Activated naive CD8-positive, alpha-beta T cell treated with anti-CD3 and anti-CD28 coated beads, Interleukin-2, amount 10 ng/mL, durations not matched to agents 7 days and 5 days (primary cell): ENCODE measurements around the gene SAMD14. TPM values are rescaled to one million over a fixed set of nuclear protein-coding genes. Genes with fewer than 3 reads are reported as not detected.
"Not testable (repeated sequence)": the region's sequence is repeated elsewhere in the genome, so short reads cannot be mapped to it uniquely, and the experiment has no call there.

ENCODE experiments used
- ATAC-seq: fragments of 150-1000 bp; cut with Tn5 transposase; one replicate; pipeline ENCODE4 v1.10.0; 2021; ENCODE audit warnings: low read depth, moderate library complexity
- POLR2A ChIA-PET: fragments of 350-600 bp; sonication (Branson Sonifier 250); formaldehyde crosslinking; loops from one replicate; lab custom pipeline; 2021; ENCODE audit warnings: antibody characterized with exemption; lab: Charles Lee
- DNase-seq: peaks from one replicate; pipeline ENCODE4 v3.0.0; 2021
- H3K27ac Mint-ChIP-seq: one replicate; pipeline ENCODE4 v1.8.0; 2022; ENCODE audit warnings: mild to moderate bottlenecking, mixed read lengths
- H3K27me3 Mint-ChIP-seq: one replicate; pipeline ENCODE4 v1.8.0; 2022; ENCODE audit warnings: mild to moderate bottlenecking, moderate library complexity, mixed read lengths
- H3K36me3 Mint-ChIP-seq: one replicate; pipeline ENCODE4 v1.8.0; 2021; ENCODE audit warnings: mild to moderate bottlenecking, mixed read lengths
- H3K4me1 Mint-ChIP-seq: one replicate; pipeline ENCODE4 v1.8.0; 2021; ENCODE audit warnings: mixed read lengths
- H3K4me3 Mint-ChIP-seq: one replicate; pipeline ENCODE4 v1.8.0; 2022; ENCODE audit warnings: mild to moderate bottlenecking, moderate library complexity, mixed read lengths
- H3K9me3 Mint-ChIP-seq: one replicate; pipeline ENCODE4 v1.8.0; 2021; ENCODE audit warnings: mixed read lengths
- total RNA-seq, 2 experiments: library from RNA; stranded (reverse); gene quantifications; one replicate each; pipeline ENCODE4 v1.2.3, GENCODE V29; 2021

The SAMD14 gene
- total RNA-seq, 2 experiments from 2014 or later, result 0.11 to 0.19 TPM

GRCh38 chr17:50066995-50067394 is 63.0 kb downstream of the SAMD14 start:
- DNase-seq (no peak), ATAC-seq (no peak)
- H3K4me1 Mint-ChIP-seq, result no peaks in the 10 kb centered on the region
- no peaks in the 10 kb centered on the region for H3K27me3 Mint-ChIP-seq
- POLR2A ChIA-PET, result no interaction called here
- peaks cover 4% of the 10 kb centered on the region for H3K9me3 Mint-ChIP-seq
- peaks cover 12% of the 10 kb centered on the region for H3K36me3 Mint-ChIP-seq
- no peak overlapping the region for H3K27ac Mint-ChIP-seq
- no peak overlapping the region for H3K4me3 Mint-ChIP-seq

DNA sequence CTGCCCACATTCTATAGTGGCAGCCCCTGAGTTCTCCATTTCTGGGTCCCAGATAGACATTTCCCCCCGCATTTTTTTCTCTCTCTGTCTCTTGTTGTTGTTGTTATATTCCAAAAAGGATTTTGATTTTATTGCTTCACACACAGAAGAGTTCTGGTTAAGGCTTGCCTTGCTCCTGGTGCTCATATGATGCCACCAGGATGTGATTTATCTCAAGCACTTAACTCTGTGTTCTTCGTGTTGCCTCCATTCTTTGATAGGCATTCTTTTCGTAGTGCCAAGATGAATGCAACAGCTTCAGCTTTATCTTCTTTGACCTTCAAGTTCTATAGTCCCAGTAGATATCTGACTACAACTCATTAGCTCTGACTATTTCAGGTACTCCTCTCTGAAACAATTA is 64.9 kb downstream of the SAMD14 start:
- POLR2A ChIA-PET, result no interaction called here
- Mint-ChIP-seq H3K27ac (no peak overlapping the region), H3K9me3 (no peaks in the 10 kb centered on the region), H3K36me3 (peaks cover 2% of the 10 kb centered on the region), H3K27me3 (no peaks in the 10 kb centered on the region), H3K4me3 (no peak overlapping the region), H3K4me1 (no peaks in the 10 kb centered on the region)
- DNase-seq (no peak), ATAC-seq (no peak)

DNA sequence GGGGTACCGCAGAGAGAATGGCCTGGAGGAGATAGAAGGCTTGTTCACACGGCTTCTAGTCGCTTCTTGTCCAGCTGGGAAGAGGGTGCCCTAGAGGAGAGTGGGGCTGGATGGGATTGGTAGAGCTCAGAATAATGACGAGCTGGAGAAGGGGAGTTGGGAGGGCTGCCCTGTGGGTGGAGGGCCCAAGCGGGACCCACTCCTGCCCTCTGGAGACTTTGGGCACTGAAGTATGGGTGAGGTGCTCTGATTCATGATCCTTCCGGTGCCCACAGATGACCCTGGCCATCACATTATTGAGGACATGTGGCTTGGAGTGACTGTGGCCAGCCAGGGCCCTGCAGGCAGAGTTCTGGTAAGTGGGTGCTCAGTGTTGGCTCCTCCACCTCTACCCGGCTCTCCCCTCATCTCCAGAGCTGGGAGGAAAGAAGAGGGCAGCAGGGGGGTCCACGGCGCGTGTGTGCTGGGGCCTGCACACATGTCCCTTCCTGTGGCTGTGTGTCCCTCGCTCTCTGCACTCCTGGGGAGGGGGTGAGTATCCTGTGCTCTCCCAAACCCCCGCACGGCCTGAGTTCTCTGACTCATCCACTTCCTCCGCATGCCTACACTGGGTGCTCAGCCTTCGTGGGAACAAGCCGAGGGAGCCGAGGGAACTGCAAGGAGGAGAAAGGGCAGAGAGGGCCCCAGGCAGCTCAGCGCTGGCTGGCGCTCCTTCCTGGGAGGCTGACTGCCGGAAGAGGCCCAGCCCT is 65.5 kb downstream of the SAMD14 start:
- no peak for DNase-seq
- peaks cover 2% of the 10 kb centered on the region for H3K36me3 Mint-ChIP-seq
- H3K27ac Mint-ChIP-seq, result no peak overlapping the region

DNA sequence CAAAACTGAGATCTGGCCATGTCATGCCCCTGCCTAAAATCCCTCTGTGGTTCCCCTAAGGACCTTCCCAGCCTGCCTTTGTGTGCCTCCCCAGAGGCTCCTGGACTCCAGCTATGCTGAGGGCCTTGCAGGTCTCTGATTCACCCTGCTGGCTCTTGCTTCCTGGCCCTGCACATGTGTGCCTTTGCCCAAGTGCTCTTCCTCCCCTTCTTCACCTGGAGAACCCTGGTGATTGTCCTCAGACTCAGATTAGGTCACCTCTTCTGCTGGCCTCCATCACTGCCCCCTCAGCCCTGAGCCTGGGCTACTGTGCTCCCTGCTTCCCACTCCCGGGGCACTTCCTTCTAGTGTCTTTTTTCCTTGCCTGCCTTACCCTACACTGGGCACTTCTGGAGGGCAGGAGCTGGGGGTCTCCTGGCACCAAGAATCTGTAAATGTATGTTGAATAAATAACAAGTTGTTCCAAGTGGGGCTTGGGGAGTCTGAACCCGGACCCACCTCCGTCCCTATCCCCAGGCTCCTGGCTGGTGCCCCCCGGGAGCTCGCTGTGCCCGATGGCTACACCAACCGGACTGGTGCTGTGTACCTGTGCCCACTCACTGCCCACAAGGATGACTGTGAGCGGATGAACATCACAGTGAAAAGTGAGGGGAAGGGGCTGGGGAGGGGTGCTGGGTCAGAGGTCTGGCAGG is 66.3 kb downstream of the SAMD14 start:
- H3K4me3 Mint-ChIP-seq, result no peak overlapping the region
- DNase-seq, result no peak
- no peak for ATAC-seq
- H3K4me1 Mint-ChIP-seq, result peaks cover under 1% of the 10 kb centered on the region
- H3K27me3 Mint-ChIP-seq, result no peaks in the 10 kb centered on the region
- POLR2A ChIA-PET, result no interaction called here
- H3K36me3 Mint-ChIP-seq, result peaks cover 2% of the 10 kb centered on the region
- no peaks in the 10 kb centered on the region for H3K9me3 Mint-ChIP-seq
- H3K27ac Mint-ChIP-seq, result no peak overlapping the region

More for the DNA sequence above, 65.5 kb downstream of the SAMD14 start:
- no peaks in the 10 kb centered on the region for H3K9me3 Mint-ChIP-seq
- POLR2A ChIA-PET, result no interaction called here
- no peak overlapping the region for H3K4me3 Mint-ChIP-seq
- no peak for ATAC-seq
- no peaks in the 10 kb centered on the region for H3K4me1 Mint-ChIP-seq
- H3K27me3 Mint-ChIP-seq, result no peaks in the 10 kb centered on the region

DNA sequence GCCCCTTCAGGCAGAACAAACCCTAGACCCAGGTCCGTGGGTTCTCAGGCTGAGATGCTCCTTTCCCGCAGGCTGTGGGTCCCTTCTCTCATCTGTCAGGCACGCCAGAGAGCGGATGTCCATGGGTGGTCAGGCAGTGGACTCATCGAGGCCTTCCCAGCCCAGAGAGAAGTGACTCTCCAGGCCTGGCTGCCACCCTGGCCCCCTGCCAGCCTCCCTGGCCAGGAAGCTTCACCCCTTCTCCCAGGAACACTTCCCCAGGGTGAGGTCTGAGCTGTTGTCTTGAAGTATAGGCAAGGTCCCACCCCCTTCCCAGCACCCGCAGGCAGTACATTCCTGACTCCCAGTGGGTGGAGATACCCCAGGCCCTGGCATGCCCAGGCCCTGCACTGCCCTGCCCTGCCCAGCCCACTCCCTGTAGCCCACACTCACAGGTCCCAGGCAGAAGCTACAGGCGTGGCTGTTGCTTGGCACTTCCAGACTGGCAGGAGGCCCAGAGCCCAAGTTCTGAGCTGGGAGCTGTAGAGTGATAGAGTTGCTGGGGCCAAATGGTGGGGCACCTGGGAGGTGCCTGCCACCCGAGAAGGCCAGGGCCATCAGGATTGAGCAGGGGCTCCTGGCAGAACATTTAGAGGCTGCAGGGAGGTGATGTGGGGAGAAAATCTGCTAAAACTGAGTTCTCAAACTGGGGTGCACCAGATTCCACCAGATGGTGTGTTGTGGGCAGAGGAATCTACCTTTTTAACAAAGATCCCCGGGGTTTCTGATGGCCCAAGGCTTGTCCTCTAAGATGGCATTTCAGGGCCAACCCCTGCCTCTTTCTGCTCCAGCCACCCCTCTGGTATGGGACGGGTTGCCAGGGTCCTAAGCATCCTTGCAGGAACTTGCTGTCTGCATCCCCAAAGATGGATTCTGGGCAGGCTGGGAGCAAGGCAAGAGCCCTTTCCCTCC is 67.4 kb downstream of the SAMD14 start:
- Mint-ChIP-seq H3K4me3 (no peak overlapping the region), H3K27me3 (no peaks in the 10 kb centered on the region), H3K4me1 (peaks cover 7% of the 10 kb centered on the region), H3K36me3 (no peaks in the 10 kb centered on the region), H3K9me3 (no peaks in the 10 kb centered on the region), H3K27ac (no peak overlapping the region)
- no peak for DNase-seq
- ATAC-seq, result no peak
- POLR2A ChIA-PET, result no interaction called here

- H3K36me3 Mint-ChIP-seq, H3K4me3 Mint-ChIP-seq, ATAC-seq, POLR2A ChIA-PET, H3K9me3 Mint-ChIP-seq, H3K27ac Mint-ChIP-seq, DNase-seq, H3K27me3 Mint-ChIP-seq: not testable (repeated sequence)
- H3K4me1 Mint-ChIP-seq, result peaks cover 13% of the 10 kb centered on the region
These were observed 68.3 kb downstream of the SAMD14 start for GRCh38 chr17:50061713-50062045.

GRCh38 chr17:50060951-50061712 is 68.8 kb downstream of the SAMD14 start:
- Mint-ChIP-seq H3K4me3 (no peak overlapping the region), H3K4me1 (peaks cover 16% of the 10 kb centered on the region), H3K27ac (no peak overlapping the region), H3K36me3 (no peaks in the 10 kb centered on the region), H3K9me3 (no peaks in the 10 kb centered on the region), H3K27me3 (no peaks in the 10 kb centered on the region)
- DNase-seq (no peak), ATAC-seq (no peak)
- POLR2A ChIA-PET, result interaction anchor here (0.6 kb wide), 1 partner anchor 185 kb away, joined by 6 read pairs; no protein-coding TSS in a partner anchor

Other genes starting within 250 kb of the SAMD14 start
- under 1 TPM; 0.60 to 0.69 TPM for gene DLX4, start 161.0 kb downstream of the SAMD14 start, total RNA-seq
- not detected for gene DLX3, start 134.9 kb downstream of the SAMD14 start, total RNA-seq
- 10 to 100 TPM in 1 of 2 experiments, 1 to 10 TPM in 1; 6.9 to 14.0 TPM for gene ITGA3, start 74.0 kb downstream of the SAMD14 start, total RNA-seq
- 10 to 100 TPM; 24.1 to 26.4 TPM for gene PDK2, start 34.8 kb downstream of the SAMD14 start, total RNA-seq
- 100 to 1,000 TPM; 114 to 116 TPM for gene PPP1R9B, start 20.5 kb upstream of the SAMD14 start, total RNA-seq
- not detected for gene SGCA, start 35.8 kb upstream of the SAMD14 start, total RNA-seq
- under 1 TPM; 0.78 to 0.96 TPM for gene COL1A1, start 71.5 kb upstream of the SAMD14 start, total RNA-seq
- gene TMEM92, start 144.3 kb upstream of the SAMD14 start, total RNA-seq, result not detected
- 10 to 100 TPM; 29.0 to 31.9 TPM for gene XYLT2, start 216.0 kb upstream of the SAMD14 start, total RNA-seq
- 10 to 100 TPM; 49.6 to 51.0 TPM for gene MRPL27, start 243.0 kb upstream of the SAMD14 start, total RNA-seq
- gene EME1, start 243.1 kb upstream of the SAMD14 start, total RNA-seq, result 10 to 100 TPM; 27.3 to 28.8 TPM